Activated CD4-positive, alpha-beta T cell treated with anti-CD3 and anti-CD28 coated beads for 4 hours (primary cell): ENCODE measurements around the gene CHST8.
"Not testable (repeated sequence)": the region's sequence is repeated elsewhere in the genome, so short reads cannot be mapped to it uniquely, and the experiment has no call there.

Source experiments
- DNase-seq, 2 donors: peaks; one replicate each; pipeline ENCODE4 v3.0.0-alpha.2; 2020

Gene CHST8

DNA sequence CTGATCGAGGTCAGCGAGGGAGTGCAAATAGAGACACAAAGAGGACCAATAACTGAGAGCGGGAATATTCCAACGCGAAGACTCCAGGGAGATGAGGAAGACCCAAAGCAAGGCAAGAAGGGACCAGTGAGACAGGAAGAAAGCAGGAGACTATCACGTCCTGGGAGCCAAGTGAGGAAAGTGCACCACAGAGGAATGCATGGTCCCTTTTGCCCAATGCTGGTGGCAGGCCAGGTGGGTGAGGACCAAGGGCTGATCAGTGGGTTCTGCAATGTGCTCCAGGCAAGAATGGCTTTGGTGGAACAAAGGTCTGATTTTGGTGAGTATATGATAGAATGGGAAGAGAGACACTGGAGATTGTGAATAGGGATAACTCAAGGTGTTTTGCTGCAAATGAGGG, 25.4 kb downstream of the CHST8 start:
- DNase-seq, result no peak

DNA sequence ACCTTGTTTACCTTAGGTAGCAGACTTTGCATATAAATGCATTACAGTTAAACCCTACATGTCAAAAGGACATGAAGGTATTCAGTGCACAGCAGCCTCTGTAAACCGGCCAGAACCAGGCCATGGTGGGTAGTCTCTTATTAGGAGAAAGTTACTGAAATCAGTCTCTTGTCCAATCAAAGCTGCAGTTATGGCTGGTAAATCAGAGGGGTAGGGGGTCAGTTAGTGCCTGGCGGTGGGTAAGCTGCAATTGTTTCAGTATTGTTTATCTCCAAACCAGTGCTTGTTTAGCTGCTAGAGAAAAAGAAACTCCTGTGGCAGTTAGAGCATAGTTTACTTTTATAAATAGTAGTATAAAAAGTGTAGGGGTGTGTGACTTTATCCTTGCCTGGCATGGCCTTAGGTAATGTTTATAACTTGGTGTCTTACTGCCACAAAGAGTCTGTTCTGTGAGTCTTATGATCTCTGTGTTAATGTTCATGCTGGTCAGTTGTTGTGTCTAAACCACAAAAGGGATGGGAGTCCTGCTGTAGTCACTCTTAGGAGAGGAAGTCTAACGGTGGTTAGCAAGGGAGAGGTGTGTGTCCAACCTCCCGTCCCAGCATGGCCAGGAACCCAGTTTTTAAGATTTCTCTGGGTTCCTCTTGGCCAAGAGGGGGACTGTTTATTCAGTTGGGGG, 28.0 kb downstream of the CHST8 start:
- DNase-seq, result no peak

GRCh38 chr19:33653684-33654083, 31.9 kb downstream of the CHST8 start:
- DNase-seq, result no peak

GRCh38 chr19:33654840-33655508, 33.2 kb downstream of the CHST8 start:
- DNase-seq, result no peak

DNA sequence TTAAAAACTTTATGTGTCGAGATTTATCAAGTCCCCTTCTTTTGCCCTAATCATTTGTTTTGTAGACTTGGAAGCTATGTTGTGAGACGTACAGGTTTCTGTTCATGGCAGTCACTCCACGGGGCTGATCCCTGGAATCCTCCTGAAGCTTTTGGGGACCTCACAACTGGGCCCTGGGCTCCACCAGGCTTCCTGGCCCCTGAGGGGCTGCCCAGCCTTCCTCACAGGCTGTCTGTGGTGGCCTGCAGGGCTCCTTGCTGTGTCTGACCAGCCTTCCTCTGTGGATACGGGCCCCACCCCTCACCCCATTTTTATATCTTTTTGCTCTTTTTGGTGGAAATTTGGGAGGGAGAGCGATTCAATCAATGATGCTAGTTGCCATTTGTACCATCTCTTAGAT, 38.1 kb downstream of the CHST8 start:
- DNase-seq, result no peak

DNA sequence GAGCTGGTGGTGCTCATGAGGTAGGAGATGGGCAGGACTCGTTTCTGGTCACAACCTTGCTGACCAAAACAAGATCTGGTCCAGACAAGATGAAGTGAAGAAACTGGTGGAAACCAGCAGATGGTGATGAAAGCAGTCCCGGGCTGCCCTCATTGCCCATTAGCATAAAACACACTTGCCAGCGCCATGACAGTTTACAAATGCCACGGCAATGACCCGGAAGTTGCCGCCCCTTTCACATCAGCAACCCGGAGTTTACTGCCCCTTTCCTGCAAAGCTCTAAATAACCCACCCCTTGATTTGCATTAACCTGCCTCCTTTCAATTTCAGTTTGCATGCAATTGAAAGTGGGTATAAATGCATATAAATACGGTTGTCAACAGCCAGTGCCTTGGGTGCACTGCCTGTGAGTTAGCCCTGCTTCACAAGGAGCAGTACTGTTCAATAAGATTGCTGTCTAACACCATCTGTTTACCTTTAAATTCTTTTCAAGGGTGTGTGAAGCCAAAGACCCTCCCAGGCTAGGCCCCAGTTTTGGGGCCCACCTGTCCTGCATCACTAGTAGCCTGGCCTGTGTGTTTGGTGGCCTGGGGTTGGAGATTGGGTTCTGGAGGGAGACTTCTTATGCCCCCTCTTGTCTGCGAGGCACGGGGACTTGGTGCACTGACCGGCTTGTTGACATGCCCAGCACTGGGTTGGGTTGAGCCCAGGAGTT, 38.8 kb downstream of the CHST8 start:
- no peak for DNase-seq

GRCh38 chr19:33661336-33661735, 39.6 kb downstream of the CHST8 start:
- no peak for DNase-seq

- no peak for DNase-seq
Observed at GRCh38 chr19:33662391-33663092, 40.8 kb downstream of the CHST8 start.

DNA sequence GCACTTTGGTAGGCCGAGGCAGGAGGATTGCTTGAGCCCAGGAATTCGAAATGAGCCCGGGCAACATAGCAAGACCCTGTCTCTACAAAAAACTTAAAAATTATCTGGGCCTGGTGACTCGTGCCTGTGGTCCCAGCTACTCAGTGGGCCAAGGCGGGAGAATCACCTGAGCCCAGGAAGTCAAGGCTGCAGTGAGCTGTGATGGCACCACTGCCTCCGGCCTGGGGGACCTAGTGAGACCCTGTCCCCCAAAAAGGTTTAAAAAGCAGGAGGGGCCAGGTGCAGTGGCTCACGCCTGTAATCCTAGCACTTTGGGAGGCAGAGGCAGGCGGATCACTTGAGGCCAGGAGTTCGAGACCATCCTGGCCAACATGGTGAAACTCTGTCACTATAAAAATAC, 41.6 kb downstream of the CHST8 start:
- not testable (repeated sequence) for DNase-seq

DNA sequence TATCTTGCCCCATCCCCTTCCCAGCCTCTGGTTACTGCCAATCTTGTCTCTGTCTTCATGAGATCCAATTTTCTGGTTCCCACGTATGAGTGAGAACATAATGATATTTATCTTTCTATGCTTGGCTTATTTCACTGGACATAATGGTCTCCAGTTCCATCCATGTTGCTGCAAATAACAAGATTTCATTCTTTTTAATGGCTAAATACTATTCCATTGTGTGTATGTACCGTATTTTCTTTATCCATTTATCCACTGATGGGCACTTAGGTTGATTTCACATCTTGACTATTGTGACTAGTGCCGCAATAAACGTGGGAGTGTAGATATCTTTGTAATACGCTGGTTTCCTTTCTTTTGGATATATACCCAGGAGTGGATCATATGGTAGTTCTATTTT, 43.0 kb downstream of the CHST8 start:
- no peak for DNase-seq

GRCh38 chr19:33665776-33666595, 44.2 kb downstream of the CHST8 start:
- no peak for DNase-seq

DNA sequence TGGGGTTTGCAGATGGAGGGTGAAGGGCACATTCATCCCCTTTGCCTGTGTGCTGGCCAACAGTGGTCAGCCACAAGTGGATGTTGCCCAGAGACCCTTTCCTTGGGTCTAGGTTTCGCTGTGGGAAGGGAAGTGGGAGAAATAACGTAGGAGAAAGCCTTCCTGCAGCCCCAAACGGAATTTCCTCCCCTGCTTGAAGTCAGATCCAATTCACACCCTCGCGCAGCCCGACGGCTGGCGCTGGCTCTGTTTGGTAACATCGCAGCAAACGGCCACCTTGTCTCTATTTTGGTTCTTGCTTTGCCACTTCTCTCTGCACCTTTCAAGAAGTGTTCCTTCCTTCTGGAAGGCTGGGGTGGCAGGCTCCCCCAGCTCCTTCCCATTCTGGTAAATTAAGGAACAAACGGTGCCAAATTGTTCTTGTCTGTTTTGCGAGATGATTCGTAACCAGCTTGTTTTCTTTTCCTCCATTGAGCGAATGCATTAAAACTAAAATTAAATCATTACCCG, 45.4 kb downstream of the CHST8 start:
- DNase-seq, result no peak

- DNase-seq, result no peak
Observed at GRCh38 chr19:33667881-33668280, 46.1 kb downstream of the CHST8 start.

DNA sequence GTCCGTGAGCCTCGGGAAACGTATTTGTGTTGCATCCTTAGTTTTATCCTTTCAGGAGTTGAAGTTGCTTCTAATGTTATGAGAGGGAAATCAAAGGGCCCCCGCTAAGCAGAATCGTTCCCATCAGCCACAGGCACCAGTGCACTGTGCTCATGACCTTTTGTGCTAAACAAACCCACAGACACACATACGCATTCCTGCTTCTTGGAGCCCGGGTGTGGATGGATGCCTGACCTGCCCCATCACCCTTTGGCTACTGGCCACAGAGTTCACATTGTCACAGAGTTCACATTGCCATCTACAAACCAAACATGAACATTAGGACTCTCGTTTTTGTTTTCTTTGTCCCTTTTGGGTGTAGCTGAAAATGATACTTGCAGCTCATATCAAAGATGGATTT, 47.2 kb downstream of the CHST8 start:
- DNase-seq, result no peak

GRCh38 chr19:33669376-33669775, 47.6 kb downstream of the CHST8 start:
- no peak for DNase-seq

- no peak for DNase-seq
Observed at GRCh38 chr19:33670398-33670797, 48.6 kb downstream of the CHST8 start.

GRCh38 chr19:33671211-33671610, 49.5 kb downstream of the CHST8 start:
- no peak for DNase-seq

GRCh38 chr19:33673258-33673875, 51.6 kb downstream of the CHST8 start:
- no peak for DNase-seq

DNA sequence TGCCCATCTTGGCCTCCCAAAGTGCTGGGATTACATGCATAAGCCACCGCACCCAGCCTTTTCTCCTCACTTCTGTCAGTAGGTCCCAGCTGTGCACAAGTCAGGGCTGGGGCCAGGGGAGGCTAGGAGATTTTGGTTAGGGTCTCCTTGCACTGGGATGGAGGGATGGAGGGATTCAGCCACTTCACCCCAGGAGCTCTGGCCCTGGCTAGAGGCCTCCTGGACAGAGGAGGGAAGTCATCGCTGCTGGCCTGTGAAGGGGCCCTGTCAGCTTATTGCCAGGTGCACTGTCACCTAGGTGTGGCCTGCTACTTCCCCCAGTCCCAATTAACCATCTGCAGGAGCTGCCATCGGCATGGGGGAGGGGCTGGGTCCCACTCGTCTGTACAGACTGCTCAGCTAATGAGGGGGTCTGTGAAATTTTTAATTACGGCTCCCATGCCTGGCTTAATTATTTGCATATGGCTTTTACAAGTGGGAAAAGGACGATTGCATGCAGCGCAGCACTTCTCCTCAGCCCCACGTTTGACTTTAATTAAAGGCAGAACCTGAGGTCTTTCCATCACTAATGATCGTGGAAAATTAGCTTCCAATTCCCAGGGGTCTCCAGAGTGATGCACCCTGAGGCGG, 52.4 kb downstream of the CHST8 start:
- no peak for DNase-seq

- DNase-seq, result no peak
Observed at GRCh38 chr19:33674626-33675367, 53.0 kb downstream of the CHST8 start.
